Brain microvascular endothelial cell (primary cell): Measurements from ENCODE around the gene U2AF1L4.

Experiments
- DNase-seq: peaks from one replicate; pipeline ENCODE4 v3.0.0-alpha.2; 2020
- H3K27ac ChIP-seq: fragments of 250-450 bp; sonication (Bioruptor Pico); 2 replicates; pipeline ENCODE4 v1.5.1; 2020; ENCODE audit warnings: mild to moderate bottlenecking, moderate library complexity
- H3K27me3 ChIP-seq: fragments of 250-450 bp; sonication (Bioruptor Pico); replicated peaks from 2 replicates; pipeline ENCODE4 v1.5.1; 2020; ENCODE audit warnings: mild to moderate bottlenecking
- H3K36me3 ChIP-seq: fragments of 250-450 bp; sonication (Bioruptor Pico); replicated peaks from 2 replicates; pipeline ENCODE4 v1.5.1; 2020; ENCODE audit warnings: mild to moderate bottlenecking
- H3K4me3 ChIP-seq: 2 replicates; pipeline ENCODE4 v1.5.1; 2011; ENCODE audit warnings: low read depth, mild to moderate bottlenecking, control low read depth, low read length, moderate library complexity
- CTCF ChIP-seq: IDR thresholded peaks from 2 replicates; pipeline ENCODE4 v1.5.1; 2011; ENCODE audit warnings: low read depth, mild to moderate bottlenecking, moderate library complexity, low read length, control low read depth, inconsistent platforms; ENCODE audit errors: missing control alignments
- in situ Hi-C: cut with HindIII; loops from 2 replicates; pipeline ENCODE4 v1.10.0; 2017; ENCODE audit warnings: low sequenced_read_pairs, low pct_ligation_motif_present

The U2AF1L4 gene

GRCh38 chr19:35750167-35750566 is 4.9 kb upstream of the U2AF1L4 start:
- DNase-seq: no peak
- Histone ChIP-seq H3K4me3 (no peak overlapping the region), H3K36me3 (peaks cover 21% of the 10 kb centered on the region), H3K27me3 (no peaks in the 10 kb centered on the region), H3K27ac (no peak overlapping the region)
- in situ Hi-C loops: no loop called here
- no peak for TF ChIP-seq CTCF

DNA sequence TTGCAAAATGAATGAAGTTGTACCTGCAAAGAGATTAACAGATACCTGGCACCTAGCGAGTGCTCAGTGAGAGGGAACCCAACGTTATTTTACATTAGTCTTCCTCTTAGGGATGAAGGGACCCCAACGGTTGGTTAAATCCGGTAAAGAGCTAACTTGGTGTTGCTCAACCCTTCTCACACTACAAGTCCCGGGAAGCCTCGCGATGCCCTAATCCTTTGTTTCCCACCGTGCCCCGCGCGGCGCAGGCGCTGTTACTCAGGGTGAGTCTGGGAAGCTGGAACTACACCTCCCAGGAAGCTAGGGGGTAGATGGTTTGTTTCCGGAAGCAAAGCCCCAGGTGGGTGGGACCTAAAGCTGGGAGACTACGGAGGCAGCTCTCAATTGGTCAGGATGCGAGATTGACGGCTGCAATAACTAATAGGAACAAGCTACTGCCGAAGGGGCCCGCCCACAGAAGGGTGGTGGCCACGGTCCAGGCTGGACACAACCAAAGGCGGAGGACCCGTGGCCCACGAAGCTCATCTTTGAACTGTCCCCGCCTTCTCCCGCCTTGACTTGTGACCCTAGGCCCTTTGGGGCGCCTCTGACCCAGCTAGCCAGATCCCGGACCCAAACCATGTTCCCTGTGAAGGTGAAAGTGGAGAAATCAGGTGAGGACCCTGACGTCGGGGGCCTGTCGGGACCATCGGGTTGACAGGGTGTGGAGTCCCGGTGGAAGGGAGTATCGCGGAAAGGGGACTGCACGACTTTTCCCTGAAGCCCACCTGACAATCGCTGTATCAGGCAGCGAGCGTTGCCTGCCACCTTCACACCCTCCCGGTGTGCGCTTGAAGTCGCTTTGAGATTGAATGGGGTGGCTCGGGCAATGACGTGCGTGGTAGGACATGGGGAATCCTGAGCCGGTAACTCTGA is 3.1 kb upstream of the U2AF1L4 start, which contains the start of gene LIN37:
TSS of gene LIN37 (plus strand) at position 471 of the 915 bp plus-strand sequence. CDS start at position 620, 149 bp downstream.
- peaks cover 14% of the 10 kb centered on the region for H3K36me3 ChIP-seq
- H3K27me3 ChIP-seq: no peaks in the 10 kb centered on the region
- peak; percentile 99 for DNase-seq
- peak within 1 kb of the TSS; percentile 35 for H3K27ac ChIP-seq
- TF ChIP-seq CTCF: peak; percentile 14
- H3K4me3 ChIP-seq: peak within 1 kb of the TSS; percentile 100
- in situ Hi-C loops: no loop called here

DNA sequence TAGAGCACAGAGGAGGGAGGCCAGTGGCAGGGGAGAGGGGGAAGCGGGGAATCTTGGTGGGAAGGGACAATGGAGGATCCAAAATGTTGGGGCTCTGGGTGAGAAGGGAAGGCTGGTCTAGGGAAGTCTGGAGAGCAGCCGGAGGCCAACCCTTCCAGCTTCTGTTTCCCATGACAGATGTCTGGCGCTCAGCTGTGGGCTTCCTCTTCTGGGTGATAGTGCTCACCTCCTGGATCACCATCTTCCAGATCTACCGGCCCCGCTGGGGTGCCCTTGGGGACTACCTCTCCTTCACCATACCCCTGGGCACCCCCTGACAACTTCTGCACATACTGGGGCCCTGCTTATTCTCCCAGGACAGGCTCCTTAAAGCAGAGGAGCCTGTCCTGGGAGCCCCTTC is 1.3 kb upstream of the U2AF1L4 start:
- TF ChIP-seq CTCF: no peak
- Histone ChIP-seq H3K4me3 (peak overlapping the region; percentile 84), H3K27me3 (no peaks in the 10 kb centered on the region), H3K27ac (no peak overlapping the region), H3K36me3 (no peaks in the 10 kb centered on the region)
- in situ Hi-C loops: no loop called here
- no peak for DNase-seq

DNA sequence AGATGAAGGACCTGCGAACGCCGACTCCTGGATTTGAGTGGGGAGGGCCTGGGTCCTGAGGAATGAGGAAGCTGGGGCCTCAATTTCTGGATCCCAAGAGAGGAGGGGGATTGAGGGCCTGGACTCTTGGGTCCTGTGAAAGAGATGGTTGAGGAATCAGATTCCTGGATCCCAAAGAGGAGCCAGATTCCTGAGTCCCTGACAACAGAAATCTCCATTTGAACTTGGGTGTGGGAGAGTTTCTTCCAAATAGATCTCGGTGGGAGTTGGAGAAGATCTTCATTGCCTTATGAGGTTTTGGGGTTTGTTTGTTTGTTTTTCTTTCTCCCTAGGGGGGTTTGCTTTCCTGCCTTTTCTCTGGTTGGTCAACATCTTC is 857 bp upstream of the U2AF1L4 start:
- in situ Hi-C loops: no loop called here
- TF ChIP-seq CTCF: no peak

DNA sequence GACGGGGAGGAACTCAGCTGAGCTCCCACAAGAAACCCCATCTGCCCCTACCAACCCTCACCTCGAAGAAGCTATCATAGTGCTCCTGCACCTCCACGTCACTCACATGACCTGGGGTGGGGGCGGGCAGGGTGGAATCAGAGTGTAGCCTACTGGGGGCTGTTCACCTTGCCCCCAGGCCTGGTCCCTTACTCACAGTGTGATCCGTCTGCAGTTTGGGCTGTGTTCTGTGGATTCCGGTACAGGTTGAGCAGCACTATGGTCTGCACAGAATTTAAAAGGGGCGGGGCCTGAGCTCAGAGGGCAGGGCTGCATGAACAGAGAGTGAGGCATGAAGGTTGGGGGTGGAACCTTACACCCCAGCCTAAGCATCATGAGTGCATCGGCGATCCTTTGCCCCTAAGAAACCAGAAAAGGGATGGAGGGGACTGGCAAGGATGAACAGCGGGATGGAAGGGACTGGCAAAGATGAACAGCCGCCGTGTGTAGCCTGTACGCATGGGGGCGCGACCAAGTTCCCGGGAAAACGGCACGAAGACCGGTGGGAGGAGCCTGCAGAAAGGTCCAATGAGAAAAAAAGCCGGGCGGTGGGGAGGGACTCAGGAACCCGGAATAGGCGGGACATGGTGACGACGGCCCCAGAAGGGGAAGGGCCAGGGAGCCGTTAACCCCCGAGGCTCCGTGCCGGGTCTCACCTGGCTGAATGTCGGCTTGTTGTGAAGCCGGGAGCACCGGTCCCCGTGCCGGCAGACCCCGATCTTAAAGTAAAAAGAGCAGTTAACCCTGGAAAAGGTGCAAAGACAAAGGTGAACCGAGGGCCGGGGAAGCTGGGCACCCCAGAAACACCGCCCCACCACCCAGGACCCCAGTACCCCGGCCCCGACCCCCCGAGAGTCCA is 539 bp downstream of the U2AF1L4 start:
- in situ Hi-C loops: no loop called here
- Histone ChIP-seq H3K4me3 (peak overlapping the region; percentile 84), H3K36me3 (no peaks in the 10 kb centered on the region), H3K27ac (peak overlapping the region; percentile 96), H3K27me3 (no peaks in the 10 kb centered on the region)
- peak; percentile 97 for DNase-seq
- TF ChIP-seq CTCF: peak; percentile 68

More for the DNA sequence above, 857 bp upstream of the U2AF1L4 start:
- H3K27me3 ChIP-seq: no peaks in the 10 kb centered on the region
- no peak for DNase-seq
- no peaks in the 10 kb centered on the region for H3K36me3 ChIP-seq
- peak overlapping the region; percentile 84 for H3K4me3 ChIP-seq
- H3K27ac ChIP-seq: peak overlapping the region; percentile 96
